Liver (tissue), 9 donors: Measurements from ENCODE around the gene CSRP1. TPM values are rescaled to one million over a fixed set of nuclear protein-coding genes. Genes with fewer than 3 reads are reported as not detected.
"Not testable (repeated sequence)": the region's sequence is repeated elsewhere in the genome, so short reads cannot be mapped to it uniquely, and the experiment has no call there.

Source experiments
- DNase-seq: peaks from one replicate; pipeline ENCODE4 v3.0.0-alpha.2; 2017; ENCODE audit warnings: low spot score
- H3K27ac ChIP-seq, 2 donors: one replicate each; pipeline ENCODE4 v1.7.0; 2013; ENCODE audit warnings: inconsistent platforms in 2 of 2, low read length in 2 of 2, control low read depth in 1 of 2, low read depth in 1 of 2, mild to moderate bottlenecking in 1 of 2
- H3K27me3 ChIP-seq, 4 donors: one replicate each; pipeline versions ENCODE4 v1.6.1 to v1.7.0; 2013; ENCODE audit warnings: low read length in 3 of 4, inconsistent platforms in 1 of 4, mild to moderate bottlenecking in 1 of 4, moderate library complexity in 1 of 4; ENCODE audit not compliant: control insufficient read depth in 4 of 4, insufficient read depth in 4 of 4
- H3K36me3 ChIP-seq, 4 donors: one replicate each; pipeline versions ENCODE4 v1.6.1 to v1.7.0; 2013; ENCODE audit warnings: low read length in 3 of 4, mild to moderate bottlenecking in 3 of 4, low read depth in 1 of 4, moderate library complexity in 1 of 4; ENCODE audit not compliant: control insufficient read depth in 4 of 4, insufficient read depth in 3 of 4
- H3K4me1 ChIP-seq, 4 donors: one replicate each; pipeline versions ENCODE4 v1.6.1 to v1.7.0; 2013; ENCODE audit warnings: low read length in 3 of 4, mild to moderate bottlenecking in 3 of 4, moderate library complexity in 1 of 4; ENCODE audit not compliant: control insufficient read depth in 4 of 4, insufficient read depth in 4 of 4
- H3K4me3 ChIP-seq, 3 donors: one replicate each; pipeline versions ENCODE4 v1.6.1 to v1.7.0; 2013; ENCODE audit warnings: low read length in 3 of 3, control low read depth in 1 of 3, low read depth in 1 of 3, mild to moderate bottlenecking in 1 of 3
- H3K9ac ChIP-seq, 2 donors: one replicate each; pipeline ENCODE4 v1.7.0; 2013; ENCODE audit warnings: low read length in 2 of 2, mild to moderate bottlenecking in 2 of 2, moderate library complexity in 2 of 2, control low read depth in 1 of 2, low read depth in 1 of 2
- H3K9me3 ChIP-seq, 4 donors: one replicate each; pipeline versions ENCODE4 v1.6.1 to v1.7.0; 2013; ENCODE audit warnings: low read length in 3 of 4; ENCODE audit not compliant: control insufficient read depth in 4 of 4
- EGR1 ChIP-seq, 2 donors: IDR thresholded peaks; 2 replicates each; pipeline ENCODE4 v1.6.1; 2016 to 2018; ENCODE audit warnings: antibody characterized with exemption in 2 of 2, low read depth in 2 of 2
- FOXA2 ChIP-seq: IDR thresholded peaks from 2 replicates; pipeline ENCODE4 v1.6.1; 2016; ENCODE audit warnings: antibody characterized with exemption
- GABPA ChIP-seq, 2 donors: IDR thresholded peaks in 1 of 2; conservative IDR thresholded peaks in 1 of 2; 2 replicates each; pipeline ENCODE4 v1.6.1; 2016; ENCODE audit warnings: antibody characterized with exemption in 2 of 2, mild to moderate bottlenecking in 1 of 2, moderate library complexity in 1 of 2
- HNF4A ChIP-seq, 2 donors: conservative IDR thresholded peaks; 2 replicates each; pipeline ENCODE4 v1.6.1; 2016; ENCODE audit warnings: antibody characterized with exemption in 2 of 2, mild to moderate bottlenecking in 2 of 2
- HNF4G ChIP-seq: IDR thresholded peaks from 2 replicates; pipeline ENCODE4 v1.6.1; 2016; ENCODE audit warnings: antibody characterized with exemption
- JUND ChIP-seq, 2 donors: IDR thresholded peaks; 2 replicates each; pipeline ENCODE4 v1.6.1; 2016; ENCODE audit warnings: antibody characterized with exemption in 2 of 2
- RAD21 ChIP-seq, 2 donors: IDR thresholded peaks; 2 replicates each; pipeline ENCODE4 v1.6.1; 2016; ENCODE audit warnings: antibody characterized with exemption in 2 of 2, mild to moderate bottlenecking in 2 of 2
- TAF1 ChIP-seq: conservative IDR thresholded peaks from 2 replicates; pipeline ENCODE4 v1.6.1; 2016; ENCODE audit warnings: antibody characterized with exemption, mild to moderate bottlenecking
- YY1 ChIP-seq: IDR thresholded peaks from 2 replicates; pipeline ENCODE4 v1.6.1; 2016; ENCODE audit warnings: antibody characterized with exemption, mild to moderate bottlenecking
- WGBS: extraction: QIAGEN DNeasy Blood & Tissue Kit; methylation state at CpG from one replicate; pipeline ENCODE4 v1.1.7; 2013; 5-methylcytosine and 5-hydroxymethylcytosine counted together
- polyA plus RNA-seq, 2 donors: library from polyadenylated mRNA; stranded (reverse) in 1 of 2; unstranded in 1 of 2; fragments of 200-250 nt in 1 of 2; fragments of >200 nt in 1 of 2; fragmentation: Nextera tagmentation in 1 of 2; extraction: Ambion mirVana in 1 of 2; gene quantifications; one replicate each; pipeline versions ENCODE4 v1.2.1 to v1.2.3, GENCODE V29; 2013 to 2015
- total RNA-seq, 2 donors: library from RNA; depleted of rRNA; stranded (reverse); fragments of >200 nt; gene quantifications; one replicate each; pipeline ENCODE4 v1.2.3, GENCODE V29; 2014
- TF ChIP-seq, protein P1 (sequence below): IDR thresholded peaks from 2 replicates; pipeline ENCODE4 v1.6.1; 2016; ENCODE audit warnings: antibody characterized with exemption
- TF ChIP-seq, protein P2 (sequence below): IDR thresholded peaks from 2 replicates; pipeline ENCODE4 v1.6.1; 2016; ENCODE audit warnings: antibody characterized with exemption
- TF ChIP-seq, protein P3 (sequence below): fragments of 150-350 bp; IDR thresholded peaks from 2 replicates; pipeline ENCODE4 v1.5.1; 2017; ENCODE audit warnings: improper control_type of control experiment, low read depth, low read length; ENCODE audit not compliant: missing input control
- TF ChIP-seq, protein P4 (sequence below): IDR thresholded peaks from 2 replicates; pipeline ENCODE4 v1.6.1; 2016; ENCODE audit warnings: antibody characterized with exemption, mild to moderate bottlenecking
- donor health status: healthy.
- donor health status: healthy.
- donor health status: healthy.
- donor health status: healthy.
- donor health status: healthy.

Gene CSRP1
- total and polyA plus RNA-seq, 4 donors, result 42.7 to 96.9 (median 68.3) TPM

DNA sequence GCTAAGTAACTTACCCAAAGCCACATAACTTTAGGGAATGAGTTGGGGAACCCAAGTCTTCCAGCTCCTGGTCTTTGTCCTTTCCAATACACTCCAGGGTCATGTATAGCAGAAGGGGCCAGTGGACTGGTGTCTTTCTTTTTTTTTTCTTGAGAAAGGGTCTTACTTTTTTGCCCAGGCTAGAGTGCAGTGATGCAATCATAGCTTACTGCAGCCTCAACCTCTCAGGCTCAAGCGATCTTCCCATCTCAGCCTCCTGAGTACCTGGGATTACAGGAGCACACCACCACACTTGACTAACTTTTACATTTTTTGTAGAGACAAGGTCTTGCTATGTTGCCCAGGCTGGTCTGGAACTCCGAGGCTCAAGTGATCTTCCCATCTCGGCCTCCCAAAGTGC lies 44.2 kb upstream of the CSRP1 start:
- DNase-seq, result no peak
- 99% methylated on average over 3 of the region's 3 CpGs for WGBS
- TF ChIP-seq HNF4G (no peak), FOXA2 (no peak), GABPA (IDR thresholded peaks at IDR 0.05 in 1 of 2, conservative IDR thresholded peaks at IDR 0.05 in 1 of 2) (no peak), EGR1 (IDR thresholded peaks at IDR 0.05; ENCODE audit: low read depth in 2 of 2) (no peak), JUND (IDR thresholded peaks at IDR 0.05) (no peak), HNF4A (conservative IDR thresholded peaks at IDR 0.05) (no peak), RAD21 (IDR thresholded peaks at IDR 0.05) (no peak), TAF1 (no peak), YY1 (no peak)
- TF ChIP-seq, protein P1, sequence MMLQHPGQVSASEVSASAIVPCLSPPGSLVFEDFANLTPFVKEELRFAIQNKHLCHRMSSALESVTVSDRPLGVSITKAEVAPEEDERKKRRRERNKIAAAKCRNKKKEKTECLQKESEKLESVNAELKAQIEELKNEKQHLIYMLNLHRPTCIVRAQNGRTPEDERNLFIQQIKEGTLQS, result no peak
- TF ChIP-seq, protein P2, sequence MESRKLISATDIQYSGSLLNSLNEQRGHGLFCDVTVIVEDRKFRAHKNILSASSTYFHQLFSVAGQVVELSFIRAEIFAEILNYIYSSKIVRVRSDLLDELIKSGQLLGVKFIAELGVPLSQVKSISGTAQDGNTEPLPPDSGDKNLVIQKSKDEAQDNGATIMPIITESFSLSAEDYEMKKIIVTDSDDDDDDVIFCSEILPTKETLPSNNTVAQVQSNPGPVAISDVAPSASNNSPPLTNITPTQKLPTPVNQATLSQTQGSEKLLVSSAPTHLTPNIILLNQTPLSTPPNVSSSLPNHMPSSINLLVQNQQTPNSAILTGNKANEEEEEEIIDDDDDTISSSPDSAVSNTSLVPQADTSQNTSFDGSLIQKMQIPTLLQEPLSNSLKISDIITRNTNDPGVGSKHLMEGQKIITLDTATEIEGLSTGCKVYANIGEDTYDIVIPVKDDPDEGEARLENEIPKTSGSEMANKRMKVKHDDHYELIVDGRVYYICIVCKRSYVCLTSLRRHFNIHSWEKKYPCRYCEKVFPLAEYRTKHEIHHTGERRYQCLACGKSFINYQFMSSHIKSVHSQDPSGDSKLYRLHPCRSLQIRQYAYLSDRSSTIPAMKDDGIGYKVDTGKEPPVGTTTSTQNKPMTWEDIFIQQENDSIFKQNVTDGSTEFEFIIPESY, result no peak
- TF ChIP-seq, protein P3, sequence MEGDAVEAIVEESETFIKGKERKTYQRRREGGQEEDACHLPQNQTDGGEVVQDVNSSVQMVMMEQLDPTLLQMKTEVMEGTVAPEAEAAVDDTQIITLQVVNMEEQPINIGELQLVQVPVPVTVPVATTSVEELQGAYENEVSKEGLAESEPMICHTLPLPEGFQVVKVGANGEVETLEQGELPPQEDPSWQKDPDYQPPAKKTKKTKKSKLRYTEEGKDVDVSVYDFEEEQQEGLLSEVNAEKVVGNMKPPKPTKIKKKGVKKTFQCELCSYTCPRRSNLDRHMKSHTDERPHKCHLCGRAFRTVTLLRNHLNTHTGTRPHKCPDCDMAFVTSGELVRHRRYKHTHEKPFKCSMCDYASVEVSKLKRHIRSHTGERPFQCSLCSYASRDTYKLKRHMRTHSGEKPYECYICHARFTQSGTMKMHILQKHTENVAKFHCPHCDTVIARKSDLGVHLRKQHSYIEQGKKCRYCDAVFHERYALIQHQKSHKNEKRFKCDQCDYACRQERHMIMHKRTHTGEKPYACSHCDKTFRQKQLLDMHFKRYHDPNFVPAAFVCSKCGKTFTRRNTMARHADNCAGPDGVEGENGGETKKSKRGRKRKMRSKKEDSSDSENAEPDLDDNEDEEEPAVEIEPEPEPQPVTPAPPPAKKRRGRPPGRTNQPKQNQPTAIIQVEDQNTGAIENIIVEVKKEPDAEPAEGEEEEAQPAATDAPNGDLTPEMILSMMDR, result no peak
- TF ChIP-seq, protein P4, sequence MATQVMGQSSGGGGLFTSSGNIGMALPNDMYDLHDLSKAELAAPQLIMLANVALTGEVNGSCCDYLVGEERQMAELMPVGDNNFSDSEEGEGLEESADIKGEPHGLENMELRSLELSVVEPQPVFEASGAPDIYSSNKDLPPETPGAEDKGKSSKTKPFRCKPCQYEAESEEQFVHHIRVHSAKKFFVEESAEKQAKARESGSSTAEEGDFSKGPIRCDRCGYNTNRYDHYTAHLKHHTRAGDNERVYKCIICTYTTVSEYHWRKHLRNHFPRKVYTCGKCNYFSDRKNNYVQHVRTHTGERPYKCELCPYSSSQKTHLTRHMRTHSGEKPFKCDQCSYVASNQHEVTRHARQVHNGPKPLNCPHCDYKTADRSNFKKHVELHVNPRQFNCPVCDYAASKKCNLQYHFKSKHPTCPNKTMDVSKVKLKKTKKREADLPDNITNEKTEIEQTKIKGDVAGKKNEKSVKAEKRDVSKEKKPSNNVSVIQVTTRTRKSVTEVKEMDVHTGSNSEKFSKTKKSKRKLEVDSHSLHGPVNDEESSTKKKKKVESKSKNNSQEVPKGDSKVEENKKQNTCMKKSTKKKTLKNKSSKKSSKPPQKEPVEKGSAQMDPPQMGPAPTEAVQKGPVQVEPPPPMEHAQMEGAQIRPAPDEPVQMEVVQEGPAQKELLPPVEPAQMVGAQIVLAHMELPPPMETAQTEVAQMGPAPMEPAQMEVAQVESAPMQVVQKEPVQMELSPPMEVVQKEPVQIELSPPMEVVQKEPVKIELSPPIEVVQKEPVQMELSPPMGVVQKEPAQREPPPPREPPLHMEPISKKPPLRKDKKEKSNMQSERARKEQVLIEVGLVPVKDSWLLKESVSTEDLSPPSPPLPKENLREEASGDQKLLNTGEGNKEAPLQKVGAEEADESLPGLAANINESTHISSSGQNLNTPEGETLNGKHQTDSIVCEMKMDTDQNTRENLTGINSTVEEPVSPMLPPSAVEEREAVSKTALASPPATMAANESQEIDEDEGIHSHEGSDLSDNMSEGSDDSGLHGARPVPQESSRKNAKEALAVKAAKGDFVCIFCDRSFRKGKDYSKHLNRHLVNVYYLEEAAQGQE, result no peak
- H3K9me3 ChIP-seq, result no peaks in the 10 kb centered on the region
- no peaks in the 10 kb centered on the region for H3K27me3 ChIP-seq
- H3K9ac ChIP-seq, result no peak overlapping the region
- no peaks in the 10 kb centered on the region for H3K36me3 ChIP-seq
- no peak overlapping the region for H3K4me3 ChIP-seq
- no peaks in the 10 kb centered on the region for H3K4me1 ChIP-seq
- no peak overlapping the region for H3K27ac ChIP-seq

DNA sequence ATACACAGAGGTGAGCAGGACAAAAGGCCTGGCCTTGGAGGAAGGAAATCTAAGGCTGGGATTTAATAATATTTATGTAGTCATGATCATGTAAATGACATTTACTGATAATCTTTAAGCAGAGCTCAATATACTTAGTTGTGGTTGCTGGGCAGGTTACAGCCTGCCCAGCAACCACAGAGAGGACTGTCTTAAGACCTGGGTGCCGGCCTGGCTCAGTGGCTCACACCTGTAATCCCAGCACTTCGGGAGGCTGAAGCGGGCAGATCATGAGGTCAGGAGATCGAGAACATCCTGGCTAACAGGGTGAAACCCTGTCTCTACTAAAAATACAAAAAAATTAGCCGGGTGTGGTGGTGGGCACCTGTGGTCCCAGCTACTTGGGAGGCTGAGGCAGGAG lies 42.6 kb upstream of the CSRP1 start:
- H3K9ac ChIP-seq, H3K9me3 ChIP-seq, H3K4me1 ChIP-seq, H3K36me3 ChIP-seq, DNase-seq, H3K27me3 ChIP-seq, H3K27ac ChIP-seq, H3K4me3 ChIP-seq: not testable (repeated sequence)
- WGBS, result 94% methylated on average over 5 of the region's 5 CpGs
